Parathyroid adenoma (tissue), 2 donors: Measurements from ENCODE around the gene ALG11.

Experiments
- H2AFZ ChIP-seq: fragments of 300-600 bp; sonication (generic); one replicate; pipeline ENCODE4 v1.7.0; 2017; ENCODE audit warnings: antibody characterized with exemption, mild to moderate bottlenecking
- H3K27ac ChIP-seq: fragments of 300-600 bp; sonication (generic); one replicate; pipeline ENCODE4 v1.7.0; 2017
- H3K27me3 ChIP-seq: fragments of 300-600 bp; sonication (generic); one replicate; pipeline ENCODE4 v1.7.0; 2017; ENCODE audit warnings: low read length; ENCODE audit not compliant: control insufficient read depth, insufficient read depth
- H3K36me3 ChIP-seq: fragments of 300-600 bp; sonication (generic); one replicate; pipeline ENCODE4 v1.7.0; 2017; ENCODE audit warnings: low read length; ENCODE audit not compliant: control insufficient read depth, insufficient read depth
- H3K4me1 ChIP-seq: fragments of 300-600 bp; sonication (generic); one replicate; pipeline ENCODE4 v1.7.0; 2017; ENCODE audit warnings: control low read depth
- H3K4me2 ChIP-seq: fragments of 300-600 bp; sonication (generic); one replicate; pipeline ENCODE4 v1.7.0; 2017; ENCODE audit warnings: low read length
- H3K4me3 ChIP-seq: fragments of 300-600 bp; sonication (generic); one replicate; pipeline ENCODE4 v1.7.0; 2017; ENCODE audit warnings: low read depth, low read length
- H3K79me2 ChIP-seq: fragments of 300-600 bp; sonication (generic); one replicate; pipeline ENCODE4 v1.7.0; 2017; ENCODE audit warnings: control low read depth
- H3K9ac ChIP-seq: fragments of 300-600 bp; sonication (generic); one replicate; pipeline ENCODE4 v1.7.0; 2017; ENCODE audit warnings: mild to moderate bottlenecking
- H3K9me3 ChIP-seq: fragments of 300-600 bp; sonication (generic); one replicate; pipeline ENCODE4 v1.7.0; 2017; ENCODE audit warnings: low read length; ENCODE audit not compliant: control insufficient read depth
- CTCF ChIP-seq: fragments of 300-600 bp; sonication (generic); IDR thresholded peaks from one replicate; pipeline ENCODE4 v1.7.0; 2017; ENCODE audit warnings: antibody characterized with exemption, mild to moderate bottlenecking
- donor health status: primary hyperparathyroidism.

Gene ALG11

GRCh38 chr13:51971520-51972426 lies 40.4 kb upstream of the ALG11 start:
- no peak overlapping the region for H2AFZ ChIP-seq
- H3K9me3 ChIP-seq, result no peaks in the 10 kb centered on the region
- no peaks in the 10 kb centered on the region for H3K36me3 ChIP-seq
- no peak overlapping the region for H3K4me3 ChIP-seq
- H3K4me2 ChIP-seq, result no peak overlapping the region
- H3K79me2 ChIP-seq, result no peaks in the 10 kb centered on the region
- no peak for TF ChIP-seq CTCF
- H3K27ac ChIP-seq, result no peak overlapping the region
- H3K9ac ChIP-seq, result no peak overlapping the region
- no peaks in the 10 kb centered on the region for H3K27me3 ChIP-seq
- H3K4me1 ChIP-seq, result peaks cover 3% of the 10 kb centered on the region

GRCh38 chr13:51974482-51974881 lies 37.7 kb upstream of the ALG11 start:
- no peaks in the 10 kb centered on the region for H3K36me3 ChIP-seq
- no peak overlapping the region for H3K4me3 ChIP-seq
- TF ChIP-seq CTCF, result no peak
- no peak overlapping the region for H2AFZ ChIP-seq
- peaks cover 3% of the 10 kb centered on the region for H3K4me1 ChIP-seq
- no peaks in the 10 kb centered on the region for H3K27me3 ChIP-seq
- no peak overlapping the region for H3K4me2 ChIP-seq
- no peak overlapping the region for H3K9ac ChIP-seq
- no peaks in the 10 kb centered on the region for H3K9me3 ChIP-seq
- no peak overlapping the region for H3K27ac ChIP-seq
- no peaks in the 10 kb centered on the region for H3K79me2 ChIP-seq

- Histone ChIP-seq H3K4me2 (no peak overlapping the region), H3K36me3 (no peaks in the 10 kb centered on the region), H3K4me1 (peaks cover 10% of the 10 kb centered on the region), H3K9ac (no peak overlapping the region), H3K4me3 (no peak overlapping the region), H3K9me3 (no peaks in the 10 kb centered on the region), H3K79me2 (no peaks in the 10 kb centered on the region), H3K27me3 (no peaks in the 10 kb centered on the region), H3K27ac (no peak overlapping the region), H2AFZ (no peak overlapping the region)
- TF ChIP-seq CTCF, result no peak
Observed at GRCh38 chr13:51976423-51976822, 35.8 kb upstream of the ALG11 start.

- no peak overlapping the region for H3K27ac ChIP-seq
- no peaks in the 10 kb centered on the region for H3K79me2 ChIP-seq
- H3K9ac ChIP-seq, result no peak overlapping the region
- H3K36me3 ChIP-seq, result no peaks in the 10 kb centered on the region
- no peaks in the 10 kb centered on the region for H3K9me3 ChIP-seq
- no peak overlapping the region for H3K4me2 ChIP-seq
- no peak overlapping the region for H2AFZ ChIP-seq
- TF ChIP-seq CTCF, result no peak
- peaks cover 11% of the 10 kb centered on the region for H3K4me1 ChIP-seq
- no peak overlapping the region for H3K4me3 ChIP-seq
- H3K27me3 ChIP-seq, result no peaks in the 10 kb centered on the region
Observed at GRCh38 chr13:51976890-51977289, 35.3 kb upstream of the ALG11 start.

- Histone ChIP-seq H3K9me3 (no peaks in the 10 kb centered on the region), H3K4me1 (peaks cover 11% of the 10 kb centered on the region), H3K27me3 (no peaks in the 10 kb centered on the region), H3K36me3 (no peaks in the 10 kb centered on the region), H3K4me2 (no peak overlapping the region), H3K27ac (no peak overlapping the region), H3K79me2 (no peaks in the 10 kb centered on the region), H3K4me3 (no peak overlapping the region), H2AFZ (no peak overlapping the region), H3K9ac (no peak overlapping the region)
- no peak for TF ChIP-seq CTCF
Observed at GRCh38 chr13:51977625-51978024, 34.6 kb upstream of the ALG11 start.
